KMS-11 (cell line): ENCODE measurements around the gene NT5DC1.

ENCODE experiments used
- H2AFZ ChIP-seq: fragments of 200-600 bp; sonication (generic); 2 replicates; pipeline ENCODE4 v1.6.1; 2016; ENCODE audit warnings: antibody characterized with exemption, mixed run types, low read depth
- H3K27ac ChIP-seq: fragments of 200-600 bp; sonication (generic); 2 replicates; pipeline ENCODE4 v1.6.1; 2016; ENCODE audit warnings: mild to moderate bottlenecking, mixed run types
- H3K27me3 ChIP-seq: fragments of 200-600 bp; sonication (generic); 2 replicates; pipeline ENCODE4 v1.6.1; 2017; ENCODE audit warnings: mild to moderate bottlenecking, low read depth, mixed run types, moderate library complexity; ENCODE audit not compliant: insufficient read depth
- H3K36me3 ChIP-seq: fragments of 200-600 bp; sonication (generic); 2 replicates; pipeline ENCODE4 v1.6.1; 2017; ENCODE audit warnings: mild to moderate bottlenecking, mixed run types; ENCODE audit not compliant: insufficient read depth
- H3K4me1 ChIP-seq: fragments of 200-600 bp; sonication (generic); 2 replicates; pipeline ENCODE4 v1.6.1; 2016; ENCODE audit warnings: mild to moderate bottlenecking, low read depth, mixed run types; ENCODE audit not compliant: poor library complexity, severe bottlenecking
- H3K4me2 ChIP-seq: fragments of 200-600 bp; sonication (generic); 2 replicates; pipeline ENCODE4 v1.7.0; 2016; ENCODE audit warnings: mild to moderate bottlenecking, mixed run types
- H3K4me3 ChIP-seq: fragments of 200-600 bp; sonication (generic); IDR thresholded peaks from 2 replicates; pipeline ENCODE4 v1.6.1; 2017; ENCODE audit warnings: low read depth, low read length, mixed read lengths; ENCODE audit not compliant: insufficient read depth
- H3K79me2 ChIP-seq: fragments of 200-600 bp; sonication (generic); 2 replicates; pipeline ENCODE4 v1.6.1; 2016; ENCODE audit warnings: low read depth, mixed run types; ENCODE audit not compliant: insufficient read depth
- H3K9ac ChIP-seq: fragments of 200-600 bp; sonication (generic); 2 replicates; pipeline ENCODE4 v1.6.1; 2016; ENCODE audit warnings: mild to moderate bottlenecking, mixed run types
- H4K20me1 ChIP-seq: fragments of 200-600 bp; sonication (generic); 2 replicates; pipeline ENCODE4 v1.6.1; 2016; ENCODE audit warnings: mild to moderate bottlenecking, mixed run types; ENCODE audit not compliant: insufficient read depth
- TF ChIP-seq, protein P1 (sequence below): fragments of 200-600 bp; sonication (generic); conservative IDR thresholded peaks from 2 replicates; pipeline ENCODE4 v1.6.1; 2017; ENCODE audit warnings: low read depth, mild to moderate bottlenecking, antibody characterized with exemption, low read length, moderate library complexity, mixed read lengths

Gene NT5DC1

GRCh38 chr6:116238083-116238482 is 137.4 kb downstream of the NT5DC1 start:
- Histone ChIP-seq H3K4me1 (no peaks in the 10 kb centered on the region), H3K4me3 (no peak overlapping the region), H3K79me2 (no peaks in the 10 kb centered on the region), H3K27ac (no peak overlapping the region), H3K4me2 (no peak overlapping the region), H2AFZ (no peak overlapping the region), H3K36me3 (no peaks in the 10 kb centered on the region), H3K27me3 (no peaks in the 10 kb centered on the region), H4K20me1 (no peaks in the 10 kb centered on the region), H3K9ac (no peak overlapping the region)
- TF ChIP-seq, protein P1, sequence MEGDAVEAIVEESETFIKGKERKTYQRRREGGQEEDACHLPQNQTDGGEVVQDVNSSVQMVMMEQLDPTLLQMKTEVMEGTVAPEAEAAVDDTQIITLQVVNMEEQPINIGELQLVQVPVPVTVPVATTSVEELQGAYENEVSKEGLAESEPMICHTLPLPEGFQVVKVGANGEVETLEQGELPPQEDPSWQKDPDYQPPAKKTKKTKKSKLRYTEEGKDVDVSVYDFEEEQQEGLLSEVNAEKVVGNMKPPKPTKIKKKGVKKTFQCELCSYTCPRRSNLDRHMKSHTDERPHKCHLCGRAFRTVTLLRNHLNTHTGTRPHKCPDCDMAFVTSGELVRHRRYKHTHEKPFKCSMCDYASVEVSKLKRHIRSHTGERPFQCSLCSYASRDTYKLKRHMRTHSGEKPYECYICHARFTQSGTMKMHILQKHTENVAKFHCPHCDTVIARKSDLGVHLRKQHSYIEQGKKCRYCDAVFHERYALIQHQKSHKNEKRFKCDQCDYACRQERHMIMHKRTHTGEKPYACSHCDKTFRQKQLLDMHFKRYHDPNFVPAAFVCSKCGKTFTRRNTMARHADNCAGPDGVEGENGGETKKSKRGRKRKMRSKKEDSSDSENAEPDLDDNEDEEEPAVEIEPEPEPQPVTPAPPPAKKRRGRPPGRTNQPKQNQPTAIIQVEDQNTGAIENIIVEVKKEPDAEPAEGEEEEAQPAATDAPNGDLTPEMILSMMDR, result no peak

GRCh38 chr6:116239256-116239655 is 138.6 kb downstream of the NT5DC1 start:
- Histone ChIP-seq H2AFZ (no peak overlapping the region), H4K20me1 (no peaks in the 10 kb centered on the region), H3K4me3 (no peak overlapping the region), H3K27ac (no peak overlapping the region), H3K27me3 (no peaks in the 10 kb centered on the region), H3K4me2 (no peak overlapping the region), H3K9ac (no peak overlapping the region), H3K4me1 (no peaks in the 10 kb centered on the region), H3K36me3 (no peaks in the 10 kb centered on the region), H3K79me2 (no peaks in the 10 kb centered on the region)
- TF ChIP-seq, protein P1, result no peak

- Histone ChIP-seq H3K9ac (no peak overlapping the region), H3K4me1 (no peaks in the 10 kb centered on the region), H3K27ac (no peak overlapping the region), H4K20me1 (no peaks in the 10 kb centered on the region), H2AFZ (no peak overlapping the region), H3K27me3 (no peaks in the 10 kb centered on the region), H3K4me3 (no peak overlapping the region), H3K36me3 (no peaks in the 10 kb centered on the region), H3K79me2 (no peaks in the 10 kb centered on the region), H3K4me2 (no peak overlapping the region)
- TF ChIP-seq, protein P1, result no peak
Measured at GRCh38 chr6:116239856-116240255, 139.2 kb downstream of the NT5DC1 start.

GRCh38 chr6:116244284-116244683 is 143.6 kb downstream of the NT5DC1 start:
- Histone ChIP-seq H3K4me3 (no peak overlapping the region), H3K4me2 (no peak overlapping the region), H3K27me3 (no peaks in the 10 kb centered on the region), H4K20me1 (no peaks in the 10 kb centered on the region), H3K79me2 (no peaks in the 10 kb centered on the region), H3K4me1 (no peaks in the 10 kb centered on the region), H3K36me3 (no peaks in the 10 kb centered on the region), H3K9ac (no peak overlapping the region), H3K27ac (no peak overlapping the region), H2AFZ (no peak overlapping the region)
- TF ChIP-seq, protein P1, result no peak
